Stimulated activated CD4-positive, alpha-beta T cell treated with anti-CD3 and anti-CD28 coated beads, Interleukin-2, amount 100 ng/mL, for 48 hours (primary cell): ENCODE data around the gene DYNC1LI1.

Experiments used
- DNase-seq, 2 donors: peaks; one replicate each; pipeline ENCODE4 v3.0.0-alpha.2; 2020

Gene DYNC1LI1

GRCh38 chr3:32570421-32571191 lies at the start of gene DYNC1LI1:
Gene DYNC1LI1 (minus strand): TSS chr3:32570858. CDS start chr3:32570770, 88 bp downstream.
- peak; percentile 94 to 95 for DNase-seq

- DNase-seq, result no peak
Measured at GRCh38 chr3:32619395-32619794, 48.7 kb upstream of the DYNC1LI1 start.

GRCh38 chr3:32616267-32616962 lies 45.8 kb upstream of the DYNC1LI1 start:
- DNase-seq, result no peak

DNA sequence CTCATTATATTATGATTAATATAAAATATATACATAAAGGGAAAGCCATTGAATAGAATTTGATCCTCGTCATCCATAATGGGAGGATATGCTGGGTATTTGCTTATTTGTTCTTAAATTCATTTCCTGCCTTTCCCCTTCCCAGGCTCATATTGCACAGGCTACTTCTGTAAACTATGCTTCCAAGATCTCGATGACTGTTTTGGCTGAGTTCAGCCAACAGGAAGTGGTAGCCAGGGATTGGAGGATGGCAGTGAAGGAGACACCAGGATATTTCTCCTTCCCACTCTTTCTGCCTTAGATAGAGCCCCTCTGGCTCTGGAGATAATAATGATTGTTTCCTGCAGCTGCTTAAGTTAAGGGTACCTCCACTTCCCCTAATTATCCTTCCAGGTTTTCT lies 44.3 kb upstream of the DYNC1LI1 start:
- no peak for DNase-seq

DNA sequence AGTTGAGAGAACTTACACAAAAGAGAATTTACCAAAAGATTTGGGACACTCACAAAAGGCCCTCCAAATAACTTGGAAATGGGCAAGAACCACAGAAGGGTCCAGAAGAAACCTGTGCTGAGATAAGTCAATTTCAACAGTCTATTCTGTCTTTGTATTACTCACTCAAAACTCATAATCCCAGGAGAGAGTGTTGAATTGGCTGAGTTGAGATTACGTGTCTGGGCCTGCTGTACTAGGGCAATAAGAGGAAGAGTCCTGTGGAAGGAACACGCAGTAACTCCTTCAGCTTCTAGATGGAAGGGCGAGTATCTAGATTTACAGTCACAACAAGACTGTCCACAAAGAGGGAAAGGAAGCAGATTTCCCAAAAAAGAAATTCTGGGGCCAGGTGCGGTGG lies 42.5 kb upstream of the DYNC1LI1 start:
- no peak for DNase-seq

DNA sequence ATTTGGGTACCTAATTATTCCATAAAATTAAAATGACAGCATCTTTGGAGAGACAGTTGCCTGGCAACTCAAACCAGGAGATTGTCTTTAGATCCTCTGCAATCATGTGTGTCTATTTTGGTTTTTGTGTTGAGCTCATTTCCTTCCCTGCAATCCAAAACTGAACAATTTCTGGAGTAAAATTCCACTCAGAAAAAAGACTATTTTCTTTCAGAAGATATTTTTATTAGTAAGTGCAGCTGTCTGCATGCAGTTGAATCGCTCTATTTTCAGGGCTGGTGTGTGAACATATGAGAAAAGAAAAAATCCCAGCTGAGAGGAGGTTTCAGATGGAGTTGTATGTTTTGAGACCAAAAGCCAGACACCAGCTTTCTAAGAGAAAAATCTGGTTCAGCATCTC lies 41.9 kb upstream of the DYNC1LI1 start:
- no peak for DNase-seq

DNA sequence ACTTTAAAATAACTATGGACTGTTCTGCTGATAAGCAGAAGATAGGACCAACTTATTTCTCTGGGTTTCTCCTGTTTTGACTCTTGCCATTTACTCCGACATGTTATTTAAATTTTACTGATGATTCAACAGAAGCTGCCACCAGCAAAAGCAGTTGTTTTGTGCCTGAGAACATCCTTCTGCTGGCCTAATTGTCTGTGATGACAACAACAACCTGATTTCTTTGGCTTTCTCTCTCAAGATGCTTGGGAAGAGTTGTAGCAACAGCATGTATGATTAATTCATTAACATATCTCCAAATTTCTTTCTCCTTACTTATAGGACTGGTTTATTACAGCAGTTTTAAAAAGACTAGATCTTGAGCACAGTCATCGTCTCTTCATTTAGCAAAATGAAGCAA lies 36.9 kb upstream of the DYNC1LI1 start:
- DNase-seq, result no peak

DNA sequence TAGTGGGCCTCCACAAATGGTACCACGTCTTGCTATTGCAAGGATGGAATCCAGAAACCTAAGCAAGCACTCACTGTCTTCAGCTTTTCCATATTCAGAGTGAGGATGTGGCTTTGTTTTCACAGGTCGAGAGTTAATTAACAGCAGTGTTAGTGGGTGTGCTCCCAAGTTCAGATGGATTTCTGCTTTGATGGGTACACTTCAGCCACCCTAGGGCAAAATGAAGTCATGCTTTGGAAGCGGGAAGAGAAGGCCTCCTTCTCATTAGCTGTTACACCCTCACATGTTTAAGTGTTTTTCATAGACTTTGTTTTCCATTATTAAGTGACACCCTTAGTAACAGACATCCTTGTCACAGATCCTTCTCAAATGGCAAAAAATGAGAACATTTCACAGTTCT lies 36.3 kb upstream of the DYNC1LI1 start:
- no peak for DNase-seq

GRCh38 chr3:32606277-32606676 lies 35.6 kb upstream of the DYNC1LI1 start:
- DNase-seq, result no peak

DNA sequence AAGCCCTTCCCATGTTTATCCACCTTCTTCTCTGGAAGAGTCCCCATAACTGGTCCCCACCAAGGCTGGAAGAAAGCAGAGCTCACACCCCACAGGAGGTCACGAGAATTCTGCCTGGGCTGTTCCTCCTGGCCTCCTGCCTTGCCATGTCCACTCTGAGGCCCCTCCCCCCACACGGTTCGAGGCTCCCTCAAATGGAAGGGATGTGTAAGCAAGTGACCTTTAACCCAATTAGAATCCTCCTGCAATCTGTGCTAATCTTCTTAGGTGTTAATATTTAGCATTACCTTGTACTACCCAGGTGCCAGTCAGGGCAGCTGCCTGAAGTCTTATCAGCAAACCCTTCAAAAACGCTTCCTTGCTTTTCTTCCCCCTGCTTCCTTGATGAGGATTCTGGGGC lies 32.4 kb upstream of the DYNC1LI1 start:
- DNase-seq, result no peak

- no peak for DNase-seq
Measured at GRCh38 chr3:32602206-32602605, 31.5 kb upstream of the DYNC1LI1 start.

DNA sequence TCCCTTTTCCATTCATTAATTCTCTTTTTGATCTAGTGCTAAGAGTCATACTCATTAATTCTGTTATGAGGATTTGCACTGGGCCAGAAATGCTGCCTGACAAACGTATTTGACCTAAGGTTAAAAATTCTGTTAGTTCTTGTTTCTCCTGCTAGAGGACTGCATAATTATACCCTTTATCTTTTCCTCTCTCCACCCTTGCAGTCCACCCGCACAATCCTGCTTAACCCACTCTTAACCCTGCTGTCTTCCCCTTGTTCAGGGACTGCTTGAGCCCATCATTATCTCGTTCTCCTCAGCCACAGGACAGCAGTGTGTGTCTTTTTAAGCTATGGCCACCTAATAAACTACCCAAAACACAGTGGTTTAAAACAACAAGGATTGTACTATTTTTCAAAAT lies 31.1 kb upstream of the DYNC1LI1 start:
- DNase-seq, result no peak

GRCh38 chr3:32597656-32598055 lies 27.0 kb upstream of the DYNC1LI1 start:
- DNase-seq, result no peak

GRCh38 chr3:32596909-32597369 lies 26.3 kb upstream of the DYNC1LI1 start:
- DNase-seq, result no peak

DNA sequence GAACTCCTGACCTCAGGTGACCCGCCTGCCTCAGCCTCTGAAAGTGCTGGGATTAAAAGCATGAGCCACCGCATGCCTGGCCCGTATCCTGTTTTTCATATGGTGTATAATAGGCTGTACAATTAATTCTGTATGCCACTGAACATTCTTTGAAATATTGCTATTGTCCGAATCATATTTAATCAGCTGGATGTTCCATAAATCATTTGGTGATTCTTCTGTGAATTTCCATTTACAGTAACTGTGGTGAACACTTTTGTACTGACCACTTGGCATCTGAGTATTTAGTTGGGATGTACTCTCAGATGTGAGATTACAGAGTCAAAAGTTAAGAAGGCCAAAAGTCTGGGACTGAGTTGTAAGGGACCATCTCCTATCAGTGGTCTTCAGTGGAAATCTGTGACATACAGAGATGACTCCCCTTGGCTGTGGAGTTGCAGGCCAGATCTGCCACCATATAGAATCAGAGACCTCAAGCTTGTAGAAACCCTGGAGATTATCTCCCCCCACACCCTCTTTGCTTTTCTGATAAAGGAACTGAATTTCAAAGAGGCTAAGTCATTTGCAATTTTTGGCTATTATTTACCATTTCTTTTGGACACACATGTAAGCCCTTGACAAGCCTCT lies 25.7 kb upstream of the DYNC1LI1 start:
- no peak for DNase-seq

GRCh38 chr3:32595323-32595722 lies 24.7 kb upstream of the DYNC1LI1 start:
- DNase-seq, result no peak

DNA sequence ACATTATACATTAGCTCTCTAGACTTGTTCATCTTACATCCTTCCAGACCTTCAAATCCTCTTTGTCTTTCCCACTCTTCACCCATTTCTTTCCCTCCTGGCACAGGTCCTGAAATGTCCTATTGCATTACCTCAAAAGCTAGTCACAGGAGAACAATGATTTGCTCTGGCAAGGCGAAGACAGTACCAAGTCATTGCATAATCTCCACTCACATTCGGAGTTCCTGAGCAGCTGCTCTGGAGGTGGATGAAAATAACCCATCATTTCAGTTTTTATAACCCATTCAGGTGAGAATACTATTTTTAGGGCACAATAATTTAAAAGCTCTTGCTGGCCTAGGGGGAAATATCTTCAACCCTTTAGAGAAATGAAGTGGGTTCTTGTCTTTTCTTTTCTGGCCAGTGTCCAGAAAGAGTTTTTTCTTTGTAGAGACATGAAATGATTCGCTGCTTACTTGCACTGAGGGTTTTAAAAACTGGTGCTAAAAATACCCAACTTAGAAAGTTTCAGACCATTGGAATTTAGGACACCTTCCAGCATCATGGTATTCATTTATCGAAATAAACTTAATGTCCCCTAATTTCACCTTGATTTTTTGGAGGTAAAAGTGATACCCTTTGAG lies 23.4 kb upstream of the DYNC1LI1 start:
- no peak for DNase-seq

DNA sequence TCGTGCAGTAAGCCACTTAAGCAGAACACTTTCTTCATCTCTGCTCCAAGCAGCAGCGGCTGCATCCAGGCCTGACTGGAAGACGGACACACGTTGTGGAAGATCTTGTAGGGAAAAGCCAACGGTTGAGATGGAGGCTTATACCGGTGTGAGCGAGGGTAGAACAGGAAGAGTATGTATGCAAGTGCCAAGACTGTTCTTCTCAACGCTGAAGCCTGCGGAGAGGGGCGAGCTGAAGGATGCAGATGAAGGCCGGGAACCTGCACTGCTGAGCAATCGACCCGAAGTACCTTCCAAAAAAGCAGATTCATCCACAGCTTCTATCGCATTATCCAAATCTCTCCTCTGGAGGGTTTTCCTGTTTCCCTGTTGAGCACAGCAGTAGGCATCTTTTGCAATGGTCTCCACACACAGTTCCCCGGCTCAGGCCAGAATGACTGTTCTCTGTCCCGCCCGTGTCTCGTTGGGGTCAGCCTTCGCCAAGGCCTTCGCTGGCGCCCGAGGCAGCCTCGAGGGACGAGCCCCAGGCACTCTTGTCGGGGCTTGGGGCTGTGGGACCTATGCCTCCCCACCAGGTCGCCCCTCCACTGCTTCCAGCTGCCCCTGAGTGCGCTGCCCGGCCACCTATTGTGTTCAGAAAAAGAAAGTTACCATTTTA lies 22.2 kb upstream of the DYNC1LI1 start:
- DNase-seq, result no peak

GRCh38 chr3:32592011-32592410 lies 21.4 kb upstream of the DYNC1LI1 start:
- DNase-seq, result no peak

- no peak for DNase-seq
Measured at GRCh38 chr3:32591186-32591585, 20.5 kb upstream of the DYNC1LI1 start.

DNA sequence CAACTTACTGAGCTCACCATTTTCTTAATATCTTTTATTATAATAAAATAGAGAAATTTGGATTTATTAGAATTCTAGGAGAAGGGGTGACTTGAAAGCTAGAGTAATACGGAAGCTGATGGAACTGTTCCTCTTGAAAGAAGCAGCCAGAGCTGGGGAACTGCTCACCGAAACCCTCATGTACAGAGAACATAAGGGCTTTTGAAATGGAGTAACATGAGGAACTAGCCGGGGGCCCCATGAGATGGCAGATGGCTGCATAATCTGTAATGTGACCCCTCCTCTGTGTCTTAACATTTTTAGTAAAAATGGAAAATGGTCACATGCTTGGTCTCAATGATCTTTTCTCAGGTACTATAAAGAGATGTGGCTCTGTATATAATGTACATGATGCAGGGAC lies 15.7 kb upstream of the DYNC1LI1 start:
- DNase-seq, result no peak

- no peak for DNase-seq
Measured at GRCh38 chr3:32584660-32585059, 14.0 kb upstream of the DYNC1LI1 start.

DNA sequence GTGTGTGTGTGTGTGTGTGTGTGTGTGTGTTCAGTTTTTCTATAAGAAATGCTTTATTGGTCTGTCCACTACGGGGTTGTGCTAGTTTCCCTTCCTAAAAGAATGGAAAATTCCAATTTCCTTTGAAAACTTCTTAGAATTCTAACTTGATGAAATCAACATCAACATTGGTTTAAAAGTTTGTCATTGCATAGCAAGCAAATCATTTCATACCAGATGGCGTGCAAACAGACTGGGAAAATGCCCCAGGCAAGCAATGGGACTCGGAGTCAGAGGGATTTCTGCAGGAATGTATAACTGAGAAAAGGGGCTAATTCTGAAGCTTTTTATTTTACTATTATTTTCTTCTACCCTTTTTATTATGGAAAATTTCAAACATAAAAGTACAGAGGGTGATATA lies 13.1 kb upstream of the DYNC1LI1 start:
- DNase-seq, result no peak
